Measurements from ENCODE around the gene DBF4B. TPM values are rescaled to one million over a fixed set of nuclear protein-coding genes. Genes with fewer than 3 reads are reported as not detected.

Gene DBF4B, protein sequence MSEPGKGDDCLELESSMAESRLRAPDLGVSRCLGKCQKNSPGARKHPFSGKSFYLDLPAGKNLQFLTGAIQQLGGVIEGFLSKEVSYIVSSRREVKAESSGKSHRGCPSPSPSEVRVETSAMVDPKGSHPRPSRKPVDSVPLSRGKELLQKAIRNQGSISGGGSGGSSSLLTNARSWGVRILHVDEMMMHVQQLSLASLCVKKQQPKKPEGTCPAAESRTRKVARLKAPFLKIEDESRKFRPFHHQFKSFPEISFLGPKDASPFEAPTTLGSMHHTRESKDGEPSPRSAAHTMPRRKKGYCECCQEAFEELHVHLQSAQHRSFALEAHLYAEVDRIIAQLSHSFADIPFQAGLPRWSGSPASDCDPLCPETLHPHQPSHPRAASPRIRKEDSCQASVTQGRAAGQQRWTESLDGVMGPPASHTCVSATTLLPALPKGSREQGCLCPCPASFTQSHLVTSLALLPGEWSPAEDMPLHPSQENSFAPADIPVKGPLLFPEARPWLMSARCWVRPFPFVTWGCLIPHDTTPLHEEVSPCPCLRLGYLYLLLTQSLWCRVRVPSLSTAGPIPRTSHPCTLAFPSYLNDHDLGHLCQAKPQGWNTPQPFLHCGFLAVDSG
- total RNA-seq, result 7.8 and 9.5 TPM in 2 replicates

DNA sequence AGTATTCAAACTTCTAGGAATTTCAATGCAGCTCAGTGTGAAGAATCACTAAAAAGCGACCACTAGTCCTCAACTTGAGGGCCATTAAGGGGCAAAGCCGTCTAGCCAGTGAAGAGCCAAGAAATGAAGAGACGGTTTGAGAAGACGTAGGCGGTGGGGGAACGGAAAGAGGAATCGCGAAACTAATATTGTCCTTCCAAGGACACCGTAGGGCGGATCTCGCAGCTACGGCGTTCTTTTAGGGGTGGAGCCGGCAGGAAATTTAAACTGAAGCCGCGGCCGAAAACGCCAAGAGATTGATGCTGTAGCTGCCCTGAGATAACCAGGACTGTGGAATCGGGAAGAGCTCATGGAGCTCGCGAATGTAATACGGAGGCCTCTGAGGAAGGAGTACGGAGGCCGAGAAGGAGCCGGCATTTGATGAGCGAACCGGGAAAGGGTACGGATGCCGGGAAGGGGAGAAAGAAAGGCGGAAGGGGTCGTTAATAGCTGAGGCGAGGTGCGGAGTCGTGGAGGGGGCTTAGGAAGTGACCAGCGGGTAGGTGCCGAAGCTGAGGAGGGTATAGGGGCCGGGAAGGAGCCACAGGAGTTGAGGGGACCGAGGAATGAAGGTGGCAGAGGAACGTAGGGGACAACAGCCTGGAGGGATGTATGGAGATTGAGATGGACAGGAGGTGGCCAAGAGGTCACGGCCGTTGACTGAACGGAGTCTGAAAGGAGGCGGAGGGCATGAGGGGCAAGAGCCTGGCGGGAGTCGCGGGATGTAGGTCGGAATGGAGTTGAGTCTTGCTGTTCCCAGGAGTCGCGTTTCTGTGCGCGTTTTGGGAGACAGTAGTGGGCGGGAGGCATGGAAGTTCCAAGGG is at the start of gene DBF4B:
Gene DBF4B (plus strand): TSS at position 265 of the 863 bp plus-strand sequence. CDS start 156 bp downstream, at position 421.

DNA sequence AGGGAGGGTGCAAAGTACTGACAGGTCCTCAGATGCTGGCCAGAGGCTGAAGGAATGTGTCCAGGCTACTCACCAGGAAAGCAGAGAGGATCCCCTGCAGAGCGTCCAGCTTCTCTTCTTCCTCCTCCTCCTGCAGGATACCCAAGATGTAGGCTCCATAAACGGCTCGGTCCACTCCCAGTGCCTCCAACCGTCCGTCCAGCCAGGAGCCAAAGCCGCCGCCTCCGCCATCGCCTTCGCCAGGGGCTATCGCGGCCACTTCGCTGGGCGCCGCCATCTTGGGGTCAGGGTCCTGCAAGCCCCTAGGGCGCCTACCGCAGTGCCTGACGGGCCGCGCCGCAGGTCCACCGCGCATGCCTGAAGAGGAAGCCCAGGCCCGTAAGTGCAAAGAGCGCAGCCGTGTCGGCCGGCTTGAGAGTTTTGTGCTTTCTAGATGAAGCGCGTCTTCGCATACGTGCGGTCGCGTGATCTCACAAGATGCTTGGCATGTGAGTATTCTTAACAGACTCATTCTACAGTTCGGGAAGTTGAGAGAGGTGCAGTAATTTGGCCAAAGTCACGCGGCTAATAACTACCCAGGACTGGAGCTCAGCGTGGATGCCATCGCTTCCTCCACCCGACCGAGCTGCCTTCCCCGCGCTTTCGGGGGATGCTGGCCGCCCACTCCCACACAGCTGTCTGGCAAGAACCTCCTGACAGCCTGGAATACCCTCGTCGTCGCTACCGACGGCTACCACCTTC is 18.8 kb upstream of the DBF4B start, which contains the start of gene CCDC43:
Gene CCDC43 (minus strand): TSS at position 300 of the 741 bp plus-strand sequence. CDS start 23 bp downstream, at position 277.

GRCh38 chr17:44758414-44759085 is 50.1 kb downstream of the DBF4B start, which contains the start of gene ADAM11:
ADAM11 (plus strand) TSS chr17:44758988; CDS start chr17:44759200, 212 bp downstream.

Other genes with a start within 250 kb of the DBF4B start
- 9.8 and 13.5 TPM in 2 replicates for gene GPATCH8, start 205.3 kb upstream of the DBF4B start, total RNA-seq
- 9.8 and 11.3 TPM in 2 replicates for gene FZD2, start 151.2 kb upstream of the DBF4B start, total RNA-seq
- gene MEIOC, start 52.2 kb upstream of the DBF4B start, total RNA-seq, result not detected in 2 replicates
- gene CCDC43, start 18.9 kb upstream of the DBF4B start, total RNA-seq, result 21.0 and 28.4 TPM in 2 replicates
- gene ADAM11, start 50.3 kb downstream of the DBF4B start, total RNA-seq, result 0.29 and 0.53 TPM in 2 replicates
- 11.0 and 24.3 TPM in 2 replicates for gene GJC1, start 121.6 kb downstream of the DBF4B start, total RNA-seq
- gene HIGD1B, start 139.2 kb downstream of the DBF4B start, total RNA-seq, result not detected in 2 replicates
- 63.1 and 67.2 TPM in 2 replicates for gene EFTUD2, start 190.8 kb downstream of the DBF4B start, total RNA-seq
- gene GFAP, start 206.8 kb downstream of the DBF4B start, total RNA-seq, result 0.29 and 0.53 TPM in 2 replicates
- 11.2 and 12.4 TPM in 2 replicates for gene KIF18B, start 239.1 kb downstream of the DBF4B start, total RNA-seq